Superior temporal gyrus (tissue), 1 donor: ENCODE results near the gene MYL6.
"Not testable (repeated sequence)": the region's sequence is repeated elsewhere in the genome, so short reads cannot be mapped to it uniquely, and the experiment has no call there.

ENCODE experiments used
- DNase-seq: peaks from one replicate; pipeline ENCODE4 v3.0.0-alpha.2; 2016; ENCODE audit errors: extremely low spot score

The MYL6 gene

DNA sequence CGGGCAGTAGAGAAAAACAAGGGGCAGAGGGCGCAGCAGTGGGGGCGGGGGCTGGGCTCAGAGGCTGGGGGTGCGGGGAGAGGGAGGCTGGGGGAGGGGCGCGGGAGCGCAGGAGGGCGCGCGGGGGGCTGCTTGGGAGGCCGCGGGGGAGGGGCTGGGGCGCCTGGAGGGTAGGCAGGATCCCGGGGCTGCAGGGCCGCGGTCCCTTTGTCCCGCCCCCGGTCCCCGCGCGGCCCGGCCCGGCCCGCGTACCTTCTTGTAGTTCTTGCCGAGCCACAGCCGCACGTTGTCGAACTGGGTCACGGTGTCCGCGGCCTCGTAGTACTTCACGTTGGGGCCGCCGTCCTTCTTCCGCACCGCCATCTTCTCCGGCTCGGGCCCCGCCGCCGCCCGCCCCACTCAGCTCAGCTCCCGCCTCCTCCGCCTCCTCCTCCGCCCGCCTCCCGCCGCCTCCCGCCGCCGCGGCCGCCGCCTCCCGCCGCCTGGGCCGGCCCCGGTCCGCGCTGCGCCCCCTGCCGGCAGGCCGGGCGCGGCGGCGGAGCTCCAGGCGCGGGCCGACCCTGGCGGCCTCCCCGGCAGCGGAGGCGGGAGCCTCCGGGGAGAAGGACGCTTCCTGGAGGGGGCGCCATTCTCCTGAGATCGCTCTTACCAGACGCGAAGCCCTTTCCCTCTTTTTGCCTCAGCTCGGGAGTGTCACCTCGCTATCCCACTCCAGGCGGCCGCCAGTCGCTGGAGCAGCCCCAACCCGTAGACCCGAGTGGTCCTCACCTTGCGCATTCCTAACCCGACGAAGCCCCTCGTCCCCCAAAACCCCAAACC is 31.1 kb downstream of the MYL6 start, which contains the start of gene SMARCC2:
SMARCC2 (minus strand) TSS at position 385 of the 819 bp plus-strand sequence; CDS start at position 363, 22 bp downstream.
- peak; percentile 77 for DNase-seq

GRCh38 chr12:56189918-56190694 is 31.9 kb downstream of the MYL6 start:
- DNase-seq, result peak; percentile 86

GRCh38 chr12:56190695-56191155 is 32.6 kb downstream of the MYL6 start:
- no peak for DNase-seq

DNA sequence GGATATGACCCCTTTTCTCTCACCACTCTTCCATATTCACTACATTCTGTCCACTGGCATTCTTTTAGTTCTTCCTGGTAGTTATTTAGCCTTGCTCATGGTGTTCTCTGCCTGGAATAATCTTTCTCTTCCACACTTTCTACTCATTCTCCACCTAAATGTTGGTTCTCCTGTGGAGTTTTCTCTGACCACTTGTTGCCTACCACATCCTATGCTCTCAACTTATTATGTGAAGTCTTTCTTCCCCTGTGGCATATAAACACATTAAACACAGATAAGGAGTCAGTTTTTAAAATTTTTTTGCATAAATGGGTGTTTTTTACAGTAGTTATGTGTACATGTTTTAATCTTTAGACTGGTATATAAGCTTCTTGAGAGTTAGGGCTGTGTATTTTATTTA is 34.4 kb downstream of the MYL6 start:
- no peak for DNase-seq

- peak; percentile 96 for DNase-seq
These were observed 34.9 kb downstream of the MYL6 start for GRCh38 chr12:56193025-56193578.

DNA sequence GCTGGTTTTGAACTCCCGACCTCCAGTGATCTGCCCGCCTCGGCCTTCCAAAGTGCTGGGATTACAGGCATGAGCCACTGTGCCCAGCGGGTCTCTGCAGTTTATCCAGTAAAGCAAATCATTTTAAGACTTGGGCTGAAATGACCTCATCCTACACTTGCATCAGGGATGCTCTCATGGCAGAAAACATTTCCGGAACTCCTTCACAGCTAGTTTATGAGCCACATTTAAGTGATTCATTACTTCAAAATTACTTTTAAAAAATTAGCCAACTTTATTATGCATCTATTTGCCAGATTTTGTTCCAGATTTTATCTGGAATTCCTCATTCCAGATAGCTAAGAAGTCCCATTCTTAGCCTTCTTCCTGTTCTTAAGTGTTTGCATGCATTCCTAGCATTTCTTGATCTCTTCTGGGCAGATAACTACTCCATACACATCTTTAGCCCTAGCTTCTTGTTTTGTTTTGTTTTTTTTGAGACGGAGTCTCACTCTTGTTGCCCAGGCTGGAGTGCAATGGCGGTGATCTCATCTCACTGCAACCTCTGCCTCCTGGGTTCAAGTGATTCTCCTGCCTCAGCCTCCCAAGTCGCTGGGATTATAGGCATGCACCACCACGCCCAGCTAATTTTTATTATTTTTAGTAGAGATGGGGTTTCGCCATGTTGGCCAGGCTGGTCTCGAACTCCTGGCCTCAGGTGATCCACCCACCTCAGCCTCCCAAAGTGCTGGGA is 38.8 kb downstream of the MYL6 start:
- DNase-seq, result not testable (repeated sequence)

GRCh38 chr12:56197921-56198635 is 39.9 kb downstream of the MYL6 start:
- no peak for DNase-seq

GRCh38 chr12:56198836-56199235 is 40.7 kb downstream of the MYL6 start:
- DNase-seq, result no peak

DNA sequence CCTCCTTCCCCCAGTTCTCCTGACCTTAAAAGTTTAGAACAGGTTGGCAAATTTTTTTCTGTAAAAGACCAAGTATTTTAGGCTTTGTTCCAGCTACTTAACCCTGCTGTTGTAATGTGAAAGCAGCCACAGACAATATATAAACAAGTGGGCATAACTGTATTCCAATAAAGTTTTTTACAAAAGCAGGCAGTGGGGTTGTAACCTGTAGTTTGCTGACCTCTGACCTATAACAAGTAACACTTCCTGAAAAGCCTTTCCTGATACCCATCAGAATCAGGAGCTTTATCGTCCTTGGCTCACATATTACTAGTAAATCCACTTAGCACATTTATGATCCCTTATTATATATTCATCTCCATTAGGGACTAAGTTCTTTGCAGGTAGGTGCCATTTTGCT is 44.2 kb downstream of the MYL6 start:
- DNase-seq, result no peak

GRCh38 chr12:56202838-56203237 is 44.7 kb downstream of the MYL6 start:
- DNase-seq, result no peak

DNA sequence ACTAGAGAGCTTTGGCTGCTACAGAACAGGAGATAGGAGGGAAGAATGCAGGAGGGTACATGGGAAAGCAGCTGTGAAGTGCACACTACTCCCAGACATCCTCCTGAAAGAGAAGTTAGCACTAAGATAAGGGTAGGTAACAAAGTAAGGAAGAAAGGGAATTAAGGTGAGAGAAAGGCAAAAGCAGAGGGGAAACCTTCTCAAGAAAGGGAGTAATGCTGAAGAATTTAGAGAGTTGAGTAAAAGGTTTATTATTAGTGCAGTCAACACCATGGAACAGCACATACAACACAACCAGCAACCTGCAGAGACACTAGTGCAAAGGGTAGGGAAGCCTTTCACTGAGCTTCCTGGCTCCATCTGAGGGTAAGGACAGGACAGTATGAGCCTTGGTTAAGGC is 46.1 kb downstream of the MYL6 start:
- DNase-seq, result no peak

DNA sequence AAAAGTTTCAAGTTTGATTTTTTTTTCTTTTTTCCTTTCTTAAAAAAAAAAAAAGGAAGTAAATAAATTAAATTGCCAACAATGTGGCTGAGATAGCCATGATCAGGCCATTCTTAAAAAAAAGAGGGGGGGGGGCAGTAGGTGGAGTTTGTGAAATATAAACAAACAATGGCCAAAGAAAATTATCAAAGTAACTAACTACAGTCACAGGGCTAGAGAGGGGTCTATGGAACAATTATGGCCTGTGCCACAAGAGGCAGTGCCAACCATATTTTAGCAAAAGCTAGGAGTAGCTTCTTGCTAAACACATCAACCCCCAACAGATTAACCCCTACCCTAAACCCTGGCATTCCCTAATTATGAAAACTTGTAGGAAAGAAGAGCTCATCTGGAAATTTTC is 47.3 kb downstream of the MYL6 start:
- no peak for DNase-seq

DNA sequence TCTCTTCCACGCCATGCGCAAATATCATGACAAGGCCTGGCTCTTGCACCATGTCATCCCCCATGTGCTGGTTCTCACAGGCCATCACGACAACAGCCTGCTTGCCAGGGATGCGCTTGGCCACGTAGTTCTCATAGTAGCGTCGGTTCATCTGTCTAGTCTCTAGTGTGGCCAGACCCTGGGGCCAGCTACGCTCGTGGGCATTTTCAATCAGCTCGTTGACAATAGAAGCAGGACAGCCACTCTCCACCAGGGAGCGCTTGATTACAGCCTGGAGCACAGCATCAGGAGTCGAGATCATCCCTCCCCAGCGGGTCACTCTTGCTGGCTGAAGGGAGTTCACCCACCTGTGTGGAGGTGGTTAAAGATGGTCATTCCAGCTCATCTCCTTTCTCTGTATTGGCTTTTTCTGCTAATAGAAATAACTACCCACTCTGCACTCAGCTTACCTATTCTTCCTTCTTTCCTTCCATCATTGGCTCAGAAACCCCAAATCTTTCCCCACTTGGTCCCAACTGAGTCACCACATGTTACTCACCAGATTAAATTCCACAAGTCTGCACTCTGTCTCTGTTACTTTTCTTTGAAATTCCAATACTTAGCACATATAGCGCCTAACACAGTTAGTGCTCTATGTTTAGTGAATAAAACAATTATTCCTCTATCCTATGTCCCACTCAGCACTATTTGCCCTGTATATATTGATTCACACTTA is 48.5 kb downstream of the MYL6 start:
- DNase-seq, result no peak

GRCh38 chr12:56208006-56208405 is 49.8 kb downstream of the MYL6 start:
- no peak for DNase-seq
